Measurements from ENCODE around the gene BLMH. TPM values are rescaled to one million over a fixed set of nuclear protein-coding genes. Genes with fewer than 3 reads are reported as not detected.
A peak's percentile ranks its signal among the peaks of the same experiment; 100 is the strongest.

Gene BLMH
- total and polyA plus RNA-seq, 7 donors: 17.0 to 33.0 (median 23.6) TPM

GRCh38 chr17:30244853-30245385, 46.8 kb downstream of the BLMH start:
- Histone ChIP-seq H3K4me3 (no peak overlapping the region), H3K27me3 (ENCODE audit: insufficient read depth in 3 of 3, low read length in 2 of 3) (peaks cover 0 to 2% (median 0%) of the 10 kb centered on the region in 3 donors), H3K27ac (no peak overlapping the region), H3K4me1 (peaks cover 9% of the 10 kb centered on the region), H3K36me3 (ENCODE audit: insufficient read depth in 1 of 2, low read depth in 1 of 2) (peaks cover 3 to 33% of the 10 kb centered on the region in 2 donors), H3K9me3 (no peaks in the 10 kb centered on the region)
- ATAC-seq (peak in 1 of 4 donors; percentile 68), DNase-seq (no peak)
- 66 to 76% (median 71%) methylated on average over 4 of the region's 4 CpGs for whole genome bisulfite sequencing, 3 donors
- TF ChIP-seq CTCF (IDR thresholded peaks at IDR 0.05): no peak
- intact Hi-C loops (cut with DNase I): no loop called here

- H3K4me1 ChIP-seq: peaks cover 1% of the 10 kb centered on the region
- DNase-seq (no peak), ATAC-seq (no peak)
- H3K36me3 ChIP-seq (ENCODE audit: insufficient read depth in 1 of 2, low read depth in 1 of 2): peaks cover 3 to 21% of the 10 kb centered on the region in 2 donors
- no peak overlapping the region for H3K27ac ChIP-seq
- 92 to 93% (median 92%) methylated on average over 8 of the region's 8 CpGs for WGBS, 3 donors
- no peaks in the 10 kb centered on the region for H3K9me3 ChIP-seq
- intact Hi-C loops (cut with DNase I): no loop called here
- no peak overlapping the region for H3K4me3 ChIP-seq
- peaks cover 0 to 9% (median 4%) of the 10 kb centered on the region in 3 donors for H3K27me3 ChIP-seq (ENCODE audit: insufficient read depth in 3 of 3, low read length in 2 of 3)
- no peak for TF ChIP-seq CTCF (IDR thresholded peaks at IDR 0.05)
Observed at GRCh38 chr17:30243568-30243967, 48.2 kb downstream of the BLMH start.

DNA sequence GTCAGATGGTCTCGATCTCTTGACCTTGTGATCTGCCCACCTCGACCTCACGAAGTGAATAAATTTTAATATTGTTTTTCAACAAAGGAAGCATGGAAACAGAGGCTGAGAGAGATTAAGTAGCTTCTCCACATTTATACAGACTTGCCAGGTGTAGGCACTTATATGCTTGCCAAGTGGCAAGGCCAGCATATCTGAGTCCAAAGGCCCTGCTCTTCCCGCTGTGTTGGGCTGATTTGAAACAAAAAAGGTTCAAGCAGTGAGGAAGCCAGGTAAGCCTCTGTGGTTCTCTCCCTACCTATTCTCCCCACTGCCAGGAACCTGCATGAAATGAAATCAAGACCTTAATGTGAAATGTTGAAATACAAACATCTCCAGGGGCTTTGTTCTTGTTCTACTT, 48.7 kb downstream of the BLMH start:
- ATAC-seq: no peak
- no peak for TF ChIP-seq CTCF (IDR thresholded peaks at IDR 0.05)
- H3K27ac ChIP-seq: no peak overlapping the region
- DNase-seq: no peak
- WGBS, 3 donors: 93 to 96% (median 95%) methylated on average over 4 of the region's 4 CpGs
- no peak overlapping the region for H3K4me3 ChIP-seq
- no peaks in the 10 kb centered on the region for H3K4me1 ChIP-seq
- H3K9me3 ChIP-seq: no peaks in the 10 kb centered on the region
- intact Hi-C loops (cut with DNase I): no loop called here
- H3K27me3 ChIP-seq (ENCODE audit: insufficient read depth in 3 of 3, low read length in 2 of 3): peaks cover 0 to 14% (median 9%) of the 10 kb centered on the region in 3 donors
- H3K36me3 ChIP-seq (ENCODE audit: insufficient read depth in 1 of 2, low read depth in 1 of 2): peaks cover 3 to 16% of the 10 kb centered on the region in 2 donors

- H3K27ac ChIP-seq: no peak overlapping the region
- H3K4me3 ChIP-seq: no peak overlapping the region
- intact Hi-C loops (cut with DNase I): no loop called here
- DNase-seq (no peak), ATAC-seq (no peak)
- 59 to 65% (median 61%) methylated on average over 5 to 6 of the region's 6 CpGs for WGBS, 3 donors
- no peak for TF ChIP-seq CTCF (IDR thresholded peaks at IDR 0.05)
- peaks cover 3 to 30% (median 16%) of the 10 kb centered on the region in 3 donors for H3K27me3 ChIP-seq (ENCODE audit: insufficient read depth in 3 of 3, low read length in 2 of 3)
- peaks cover under 1% of the 10 kb centered on the region for H3K4me1 ChIP-seq
- no peaks in the 10 kb centered on the region for H3K9me3 ChIP-seq
- no peaks in the 10 kb centered on the region for H3K36me3 ChIP-seq (ENCODE audit: insufficient read depth in 1 of 2, low read depth in 1 of 2)
Observed at GRCh38 chr17:30241051-30241450, 50.7 kb downstream of the BLMH start.

DNA sequence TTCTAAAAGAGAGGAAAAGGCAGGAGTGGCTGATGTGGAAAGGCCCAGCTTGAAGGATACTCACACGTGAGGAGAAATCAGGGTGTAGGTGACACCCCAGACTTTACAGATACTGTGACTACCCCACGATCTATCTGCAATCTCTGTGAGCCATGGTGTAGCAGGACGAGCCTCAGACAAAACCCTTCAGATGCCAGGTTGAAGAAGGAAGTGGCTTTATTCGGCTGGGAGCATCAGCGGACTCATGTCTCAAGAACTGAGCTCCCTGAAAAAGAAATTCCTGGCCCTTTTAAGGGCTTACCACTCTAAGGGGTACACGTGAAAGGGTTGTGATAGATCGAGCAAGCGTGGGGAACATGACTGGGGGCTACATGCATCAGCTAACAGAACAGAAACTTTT, 51.6 kb downstream of the BLMH start:
- H3K9me3 ChIP-seq: no peaks in the 10 kb centered on the region
- H3K36me3 ChIP-seq (ENCODE audit: insufficient read depth in 1 of 2, low read depth in 1 of 2): no peaks in the 10 kb centered on the region
- 89 to 94% (median 93%) methylated on average over 8 of the region's 8 CpGs for WGBS, 3 donors
- ATAC-seq (no peak), DNase-seq (no peak)
- peaks cover 7% of the 10 kb centered on the region for H3K4me1 ChIP-seq
- intact Hi-C loops (cut with DNase I): no loop called here
- H3K27me3 ChIP-seq (ENCODE audit: insufficient read depth in 3 of 3, low read length in 2 of 3): peaks cover 3 to 38% (median 21%) of the 10 kb centered on the region in 3 donors
- no peak overlapping the region for H3K4me3 ChIP-seq
- TF ChIP-seq CTCF (IDR thresholded peaks at IDR 0.05): no peak
- H3K27ac ChIP-seq: no peak overlapping the region

Measured in psoas muscle (tissue), 8 donors.